Panc1 (cell line): ENCODE results near the gene RAB43.

ENCODE experiments used
- POLR2AphosphoS5 ChIP-seq: IDR thresholded peaks from 2 replicates; pipeline ENCODE4 v1.6.1; 2012; ENCODE audit warnings: mild to moderate bottlenecking, low read depth, low read length, moderate library complexity
- REST ChIP-seq, 2 experiments: IDR thresholded peaks; 2 replicates each; pipeline ENCODE4 v1.6.1; 2011 to 2012; ENCODE audit warnings: low read depth in 2 of 2, control low read depth in 1 of 2, low read length in 1 of 2, mild to moderate bottlenecking in 1 of 2, moderate library complexity in 1 of 2; ENCODE audit not compliant: insufficient read depth in 1 of 2
- SIN3A ChIP-seq: IDR thresholded peaks from 2 replicates; pipeline ENCODE4 v1.6.1; 2012; ENCODE audit warnings: low read depth, mild to moderate bottlenecking, low read length, moderate library complexity, borderline replicate concordance; ENCODE audit not compliant: insufficient read depth
- TCF7L2 ChIP-seq: IDR thresholded peaks from 2 replicates; pipeline ENCODE4 v1.6.1; 2011; ENCODE audit warnings: mild to moderate bottlenecking, low read depth, low read length, inconsistent platforms
- TF ChIP-seq, protein P1 (sequence below): fragments of 450-650 bp; IDR thresholded peaks from 2 replicates; pipeline ENCODE4 v1.5.1; 2017; ENCODE audit warnings: mild to moderate bottlenecking

DNA sequence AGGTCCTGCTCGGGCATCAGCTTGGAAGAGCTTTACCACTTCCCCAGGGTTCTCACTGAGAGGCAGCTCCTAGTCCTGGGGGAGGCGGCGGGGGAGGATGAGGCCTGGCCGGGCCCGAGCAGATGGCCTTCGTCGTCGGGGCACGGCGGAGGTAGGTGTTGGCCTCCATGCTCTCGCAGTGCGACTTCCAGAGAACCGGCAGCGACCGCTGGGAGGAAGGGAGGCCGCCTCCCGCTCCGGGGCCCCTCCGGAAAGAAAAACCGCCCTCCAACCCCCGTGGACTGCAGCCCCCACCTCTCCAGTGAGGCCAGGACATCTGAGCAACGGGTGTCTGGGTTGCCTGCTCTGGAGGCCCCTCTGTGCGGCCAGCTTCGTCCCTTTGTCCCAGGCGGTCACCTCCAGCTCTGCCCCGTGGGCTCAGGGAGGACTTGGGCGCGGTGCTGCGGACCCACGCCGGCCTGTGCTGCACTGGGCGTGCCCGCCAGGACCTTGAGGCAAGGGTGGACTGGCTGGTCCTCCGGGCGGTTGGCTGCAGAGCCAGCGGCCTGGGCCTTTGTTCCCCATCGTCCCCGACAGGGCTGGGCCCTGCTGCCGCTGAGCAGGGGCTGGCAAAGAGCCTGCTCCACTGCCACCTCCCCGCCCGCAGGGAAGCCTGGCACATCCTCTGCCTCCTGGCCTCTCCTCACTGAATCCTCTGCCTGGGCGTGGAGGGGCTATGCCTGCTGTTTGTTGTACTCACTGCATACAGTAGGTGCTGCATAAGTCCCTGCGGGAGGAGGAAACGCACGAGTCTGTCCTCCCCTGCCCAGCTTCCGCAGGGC is 74.7 kb downstream of the RAB43 start:
- TF ChIP-seq, protein P1, sequence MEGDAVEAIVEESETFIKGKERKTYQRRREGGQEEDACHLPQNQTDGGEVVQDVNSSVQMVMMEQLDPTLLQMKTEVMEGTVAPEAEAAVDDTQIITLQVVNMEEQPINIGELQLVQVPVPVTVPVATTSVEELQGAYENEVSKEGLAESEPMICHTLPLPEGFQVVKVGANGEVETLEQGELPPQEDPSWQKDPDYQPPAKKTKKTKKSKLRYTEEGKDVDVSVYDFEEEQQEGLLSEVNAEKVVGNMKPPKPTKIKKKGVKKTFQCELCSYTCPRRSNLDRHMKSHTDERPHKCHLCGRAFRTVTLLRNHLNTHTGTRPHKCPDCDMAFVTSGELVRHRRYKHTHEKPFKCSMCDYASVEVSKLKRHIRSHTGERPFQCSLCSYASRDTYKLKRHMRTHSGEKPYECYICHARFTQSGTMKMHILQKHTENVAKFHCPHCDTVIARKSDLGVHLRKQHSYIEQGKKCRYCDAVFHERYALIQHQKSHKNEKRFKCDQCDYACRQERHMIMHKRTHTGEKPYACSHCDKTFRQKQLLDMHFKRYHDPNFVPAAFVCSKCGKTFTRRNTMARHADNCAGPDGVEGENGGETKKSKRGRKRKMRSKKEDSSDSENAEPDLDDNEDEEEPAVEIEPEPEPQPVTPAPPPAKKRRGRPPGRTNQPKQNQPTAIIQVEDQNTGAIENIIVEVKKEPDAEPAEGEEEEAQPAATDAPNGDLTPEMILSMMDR = no peak
- TF ChIP-seq POLR2AphosphoS5 (no peak), SIN3A (no peak), TCF7L2 (no peak), REST (IDR thresholded peaks at IDR 0.05; ENCODE audit: insufficient read depth in 1 of 2, low read depth in 2 of 2, low read length in 1 of 2) (no peak)
